Ishikawa (cell line): ENCODE measurements around the gene HECTD4.

Experiments
- CEBPB ChIP-seq: IDR thresholded peaks from 2 replicates; pipeline ENCODE4 v1.6.1; 2012
- CREB1 ChIP-seq: IDR thresholded peaks from 2 replicates; pipeline ENCODE4 v1.6.1; 2012; ENCODE audit warnings: low read depth
- EGR1 ChIP-seq: IDR thresholded peaks from 2 replicates; pipeline ENCODE4 v1.6.1; 2012
- EP300 ChIP-seq: IDR thresholded peaks from 2 replicates; pipeline ENCODE4 v1.6.1; 2012; ENCODE audit warnings: borderline replicate concordance
- FOXM1 ChIP-seq: IDR thresholded peaks from 2 replicates; pipeline ENCODE4 v1.6.1; 2012; ENCODE audit warnings: low read depth, borderline replicate concordance
- MAX ChIP-seq: IDR thresholded peaks from 2 replicates; pipeline ENCODE4 v1.6.1; 2012
- NFIC ChIP-seq: IDR thresholded peaks from 2 replicates; pipeline ENCODE4 v1.6.1; 2012
- RAD21 ChIP-seq: IDR thresholded peaks from 2 replicates; pipeline ENCODE4 v1.6.1; 2012; ENCODE audit warnings: low read depth
- REST ChIP-seq: IDR thresholded peaks from 2 replicates; pipeline ENCODE4 v1.6.1; 2012; ENCODE audit warnings: low read depth, mild to moderate bottlenecking
- TAF1 ChIP-seq: IDR thresholded peaks from 2 replicates; pipeline ENCODE4 v1.6.1; 2012; ENCODE audit warnings: low read depth, mild to moderate bottlenecking
- TCF12 ChIP-seq: IDR thresholded peaks from 2 replicates; pipeline ENCODE4 v1.6.1; 2012; ENCODE audit warnings: low read depth
- TEAD4 ChIP-seq: IDR thresholded peaks from 2 replicates; pipeline ENCODE4 v1.6.1; 2012
- USF1 ChIP-seq: IDR thresholded peaks from 2 replicates; pipeline ENCODE4 v1.6.1; 2012
- YY1 ChIP-seq: IDR thresholded peaks from 2 replicates; pipeline ENCODE4 v1.6.1; 2012; ENCODE audit warnings: low read depth
- ZBTB7A ChIP-seq: IDR thresholded peaks from 2 replicates; pipeline ENCODE4 v1.6.1; 2012; ENCODE audit warnings: low read depth

The HECTD4 gene

GRCh38 chr12:112393328-112393727 is 11.1 kb upstream of the HECTD4 start:
- no peak for TF ChIP-seq EGR1
- no peak for TF ChIP-seq YY1
- no peak for TF ChIP-seq TAF1
- TF ChIP-seq NFIC = no peak
- no peak for TF ChIP-seq EP300
- TF ChIP-seq CEBPB = no peak
- TF ChIP-seq TCF12 = no peak
- TF ChIP-seq RAD21 = no peak
- no peak for TF ChIP-seq REST
- TF ChIP-seq ZBTB7A = no peak
- TF ChIP-seq USF1 = no peak
- TF ChIP-seq MAX = no peak
- TF ChIP-seq TEAD4 = no peak
- TF ChIP-seq FOXM1 = no peak
- no peak for TF ChIP-seq CREB1

GRCh38 chr12:112389228-112389627 is 7.0 kb upstream of the HECTD4 start:
- TF ChIP-seq TEAD4 = no peak
- TF ChIP-seq CEBPB = no peak
- no peak for TF ChIP-seq ZBTB7A
- no peak for TF ChIP-seq NFIC

GRCh38 chr12:112386726-112387125 is 4.5 kb upstream of the HECTD4 start:
- TF ChIP-seq ZBTB7A (no peak), FOXM1 (no peak), TCF12 (no peak), TAF1 (no peak), CREB1 (no peak), USF1 (no peak), YY1 (no peak), TEAD4 (no peak), EGR1 (no peak), RAD21 (no peak), EP300 (no peak), MAX (no peak), CEBPB (no peak), REST (no peak)

- TF ChIP-seq EGR1 (no peak), TEAD4 (no peak), MAX (no peak)
Observed at GRCh38 chr12:112382866-112383265, 635 bp upstream of the HECTD4 start.

GRCh38 chr12:112381406-112381882 is 787 bp downstream of the HECTD4 start:
- TF ChIP-seq EGR1 (no peak), REST (no peak), USF1 (no peak), EP300 (no peak), CEBPB (no peak), FOXM1 (no peak), TAF1 (no peak), ZBTB7A (no peak), YY1 (no peak), CREB1 (no peak), TEAD4 (no peak), TCF12 (no peak), RAD21 (no peak), NFIC (no peak), MAX (no peak)
